SK-N-SH treated with all-trans-retinoic acid at 6 μM for 48 hours (cell line): ENCODE measurements around the gene ARVCF.

Experiments used
- ATAC-seq: fragments of 200-7000 bp; cut with Tn5 transposase; 3 replicates; pipeline ENCODE4 v1.9.1; 2020; ENCODE audit warnings: mild to moderate bottlenecking, moderate library complexity
- ARNTL ChIP-seq: fragments of 450-650 bp; formaldehyde crosslinking; IDR thresholded peaks from 2 replicates; pipeline ENCODE4 v1.5.0; 2020; ENCODE audit warnings: low read depth, mild to moderate bottlenecking, moderate library complexity, borderline replicate concordance
- BACH2 ChIP-seq: fragments of 250-450 bp; sonication (Bioruptor Pico); IDR thresholded peaks from 2 replicates; pipeline ENCODE4 v1.9.0; 2021; ENCODE audit warnings: mild to moderate bottlenecking, borderline replicate concordance
- CREB5 ChIP-seq: fragments of 250-450 bp; sonication (Bioruptor Pico); IDR thresholded peaks from 2 replicates; pipeline ENCODE4 v1.5.1; 2020; ENCODE audit warnings: low read depth, mild to moderate bottlenecking, moderate library complexity
- CSDC2 ChIP-seq: fragments of 250-450 bp; sonication (Bioruptor Pico); IDR thresholded peaks from 2 replicates; pipeline ENCODE4 v1.5.0; 2020; ENCODE audit warnings: mild to moderate bottlenecking, moderate library complexity
- CSRNP3 ChIP-seq: fragments of 250-450 bp; sonication (Bioruptor Pico); IDR thresholded peaks from 2 replicates; pipeline ENCODE4 v1.5.1; 2021; ENCODE audit warnings: mild to moderate bottlenecking, moderate library complexity
- ESRRG ChIP-seq: fragments of 250-450 bp; sonication (Bioruptor Pico); IDR thresholded peaks from 2 replicates; pipeline ENCODE4 v1.6.1; 2021; ENCODE audit warnings: mild to moderate bottlenecking
- GLIS3 ChIP-seq: fragments of 250-450 bp; sonication (Bioruptor Pico); IDR thresholded peaks from 2 replicates; pipeline ENCODE4 v1.5.0; 2020; ENCODE audit warnings: mild to moderate bottlenecking, moderate library complexity
- ISL1 ChIP-seq: fragments of 250-450 bp; sonication (Bioruptor Pico); IDR thresholded peaks from 2 replicates; pipeline ENCODE4 v2.1.2; 2022; ENCODE audit warnings: mild to moderate bottlenecking, moderate library complexity
- OSR1 ChIP-seq: fragments of 250-450 bp; sonication (Bioruptor Pico); IDR thresholded peaks from 2 replicates; pipeline ENCODE4 v1.8.0; 2022; ENCODE audit warnings: moderate library complexity, mild to moderate bottlenecking, inconsistent platforms
- PATZ1 ChIP-seq: fragments of 250-450 bp; sonication (Bioruptor Pico); IDR thresholded peaks from 2 replicates; pipeline ENCODE4 v1.8.0; 2020; ENCODE audit warnings: mild to moderate bottlenecking, moderate library complexity, borderline replicate concordance
- POU6F1 ChIP-seq: fragments of 250-450 bp; sonication (Bioruptor Pico); IDR thresholded peaks from 2 replicates; pipeline ENCODE4 v1.8.0; 2021; ENCODE audit warnings: low read depth, mild to moderate bottlenecking, moderate library complexity, borderline replicate concordance
- PPARA ChIP-seq: fragments of 250-450 bp; sonication (Bioruptor Pico); IDR thresholded peaks from 2 replicates; pipeline ENCODE4 v1.5.0; 2020; ENCODE audit warnings: mild to moderate bottlenecking, borderline replicate concordance
- RARB ChIP-seq: fragments of 250-450 bp; sonication (Bioruptor Pico); IDR thresholded peaks from 2 replicates; pipeline ENCODE4 v1.8.0; 2021; ENCODE audit warnings: mild to moderate bottlenecking, moderate library complexity
- SNAI2 ChIP-seq: fragments of 250-450 bp; sonication (Bioruptor Pico); IDR thresholded peaks from 2 replicates; pipeline ENCODE4 v1.5.0; 2020; ENCODE audit warnings: mild to moderate bottlenecking, moderate library complexity
- TCF4 ChIP-seq: fragments of 250-450 bp; sonication (Bioruptor Pico); IDR thresholded peaks from 2 replicates; pipeline ENCODE4 v1.8.0; 2021; ENCODE audit warnings: mild to moderate bottlenecking, moderate library complexity, borderline replicate concordance
- ZC3H10 ChIP-seq: fragments of 250-450 bp; sonication (Bioruptor Pico); IDR thresholded peaks from 2 replicates; pipeline ENCODE4 v1.5.1; 2021; ENCODE audit warnings: mild to moderate bottlenecking, moderate library complexity
- ZFP3 ChIP-seq: fragments of 250-450 bp; sonication (Bioruptor Pico); IDR thresholded peaks from 2 replicates; pipeline ENCODE4 v1.5.0; 2020; ENCODE audit warnings: mild to moderate bottlenecking, moderate library complexity
- ZFP30 ChIP-seq: fragments of 450-650 bp; formaldehyde crosslinking; IDR thresholded peaks from 2 replicates; pipeline ENCODE4 v1.5.0; 2022; ENCODE audit warnings: mild to moderate bottlenecking, moderate library complexity
- ZNF565 ChIP-seq: fragments of 450-650 bp; formaldehyde crosslinking; conservative IDR thresholded peaks from 2 replicates; pipeline ENCODE4 v1.5.0; 2020; ENCODE audit warnings: low read depth, mild to moderate bottlenecking, moderate library complexity
- ZNF70 ChIP-seq: fragments of 450-650 bp; formaldehyde crosslinking; IDR thresholded peaks from 2 replicates; pipeline ENCODE4 v1.5.0; 2020; ENCODE audit warnings: mild to moderate bottlenecking, moderate library complexity
- ZNF8 ChIP-seq: fragments of 450-650 bp; formaldehyde crosslinking; IDR thresholded peaks from 2 replicates; pipeline ENCODE4 v1.5.0; 2020; ENCODE audit warnings: mild to moderate bottlenecking, moderate library complexity

ARVCF gene

GRCh38 chr22:19983741-19984140 is 32.9 kb downstream of the ARVCF start (continued):
- TF ChIP-seq POU6F1 (CRISPR knock-in tag) (no peak), ESRRG (no peak), ZC3H10 (no peak), BACH2 (CRISPR knock-in tag) (no peak)
- TF ChIP-seq, all 23 proteins: peak for 0

- TF ChIP-seq ZFP30 (CRISPR knock-in tag) = no peak
- no peak for TF ChIP-seq PATZ1 (CRISPR knock-in tag)
- TF ChIP-seq ZNF70 = no peak
- TF ChIP-seq ESRRG = no peak
- TF ChIP-seq ZNF565 (CRISPR knock-in tag) = no peak
- no peak for TF ChIP-seq CSRNP3 (CRISPR knock-in tag)
- TF ChIP-seq ARNTL = no peak
- TF ChIP-seq POU6F1 (CRISPR knock-in tag) = no peak
- TF ChIP-seq ZFP3 = no peak
- no peak for TF ChIP-seq ZC3H10
- TF ChIP-seq CREB5 = no peak
- no peak for TF ChIP-seq PPARA (CRISPR knock-in tag)
- no peak for TF ChIP-seq GLIS3 (CRISPR knock-in tag)
- ATAC-seq = no peak
Observed at GRCh38 chr22:19982991-19983578, 33.5 kb downstream of the ARVCF start.

GRCh38 chr22:19981961-19982920 is 34.4 kb downstream of the ARVCF start:
- no peak for ATAC-seq
- TF ChIP-seq ARNTL = no peak
- TF ChIP-seq ISL1 (CRISPR knock-in tag) = no peak
- no peak for TF ChIP-seq ESRRG
- no peak for TF ChIP-seq OSR1 (CRISPR knock-in tag)
- no peak for TF ChIP-seq PPARA (CRISPR knock-in tag)
- no peak for TF ChIP-seq ZC3H10
- no peak for TF ChIP-seq POU6F1 (CRISPR knock-in tag)
- no peak for TF ChIP-seq SNAI2
- TF ChIP-seq CSRNP3 (CRISPR knock-in tag) = no peak
- TF ChIP-seq ZFP30 (CRISPR knock-in tag) = no peak
- no peak for TF ChIP-seq RARB (CRISPR knock-in tag)
- TF ChIP-seq PATZ1 (CRISPR knock-in tag) = no peak
- no peak for TF ChIP-seq ZNF8 (CRISPR knock-in tag)
- TF ChIP-seq GLIS3 (CRISPR knock-in tag) = no peak
- no peak for TF ChIP-seq CSDC2
- no peak for TF ChIP-seq TCF4 (CRISPR knock-in tag)
- no peak for TF ChIP-seq ZFP3
- no peak for TF ChIP-seq ZNF70
